Measurements from ENCODE around the gene FAM47E. TPM values are rescaled to one million over a fixed set of nuclear protein-coding genes. Genes with fewer than 3 reads are reported as not detected.

FAM47E gene
- total RNA-seq, 1 donor from 2014 or later = 3.4 TPM

GRCh38 chr4:76211769-76212708 lies 39.5 kb upstream of the FAM47E start:
- no peak for DNase-seq (ENCODE audit: low spot score, unreplicated experiment)
- Mint-ChIP-seq H3K9me3 (ENCODE audit: low read depth) (no peaks in the 10 kb centered on the region), H3K27me3 (no peaks in the 10 kb centered on the region), H3K27ac (peak overlapping the region; percentile 98), H3K36me3 (ENCODE audit: insufficient read depth) (no peaks in the 10 kb centered on the region), H3K4me3 (ENCODE audit: low read depth) (peak overlapping the region; percentile 91), H3K4me1 (ENCODE audit: low read depth) (peaks cover 37% of the 10 kb centered on the region)
- TF ChIP-seq, protein P1, sequence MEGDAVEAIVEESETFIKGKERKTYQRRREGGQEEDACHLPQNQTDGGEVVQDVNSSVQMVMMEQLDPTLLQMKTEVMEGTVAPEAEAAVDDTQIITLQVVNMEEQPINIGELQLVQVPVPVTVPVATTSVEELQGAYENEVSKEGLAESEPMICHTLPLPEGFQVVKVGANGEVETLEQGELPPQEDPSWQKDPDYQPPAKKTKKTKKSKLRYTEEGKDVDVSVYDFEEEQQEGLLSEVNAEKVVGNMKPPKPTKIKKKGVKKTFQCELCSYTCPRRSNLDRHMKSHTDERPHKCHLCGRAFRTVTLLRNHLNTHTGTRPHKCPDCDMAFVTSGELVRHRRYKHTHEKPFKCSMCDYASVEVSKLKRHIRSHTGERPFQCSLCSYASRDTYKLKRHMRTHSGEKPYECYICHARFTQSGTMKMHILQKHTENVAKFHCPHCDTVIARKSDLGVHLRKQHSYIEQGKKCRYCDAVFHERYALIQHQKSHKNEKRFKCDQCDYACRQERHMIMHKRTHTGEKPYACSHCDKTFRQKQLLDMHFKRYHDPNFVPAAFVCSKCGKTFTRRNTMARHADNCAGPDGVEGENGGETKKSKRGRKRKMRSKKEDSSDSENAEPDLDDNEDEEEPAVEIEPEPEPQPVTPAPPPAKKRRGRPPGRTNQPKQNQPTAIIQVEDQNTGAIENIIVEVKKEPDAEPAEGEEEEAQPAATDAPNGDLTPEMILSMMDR (IDR thresholded peaks at IDR 0.05; ENCODE audit: unreplicated experiment) = no peak

GRCh38 chr4:76212851-76213414 lies 38.6 kb upstream of the FAM47E start:
- H3K27ac Mint-ChIP-seq = peak overlapping the region; percentile 98
- TF ChIP-seq, protein P1 (IDR thresholded peaks at IDR 0.05; ENCODE audit: unreplicated experiment) = no peak
- H3K27me3 Mint-ChIP-seq = no peaks in the 10 kb centered on the region
- no peak for DNase-seq (ENCODE audit: low spot score, unreplicated experiment)
- H3K36me3 Mint-ChIP-seq (ENCODE audit: insufficient read depth) = no peaks in the 10 kb centered on the region
- H3K4me3 Mint-ChIP-seq (ENCODE audit: low read depth) = peak overlapping the region; percentile 91
- peaks cover 36% of the 10 kb centered on the region for H3K4me1 Mint-ChIP-seq (ENCODE audit: low read depth)
- H3K9me3 Mint-ChIP-seq (ENCODE audit: low read depth) = no peaks in the 10 kb centered on the region

DNA sequence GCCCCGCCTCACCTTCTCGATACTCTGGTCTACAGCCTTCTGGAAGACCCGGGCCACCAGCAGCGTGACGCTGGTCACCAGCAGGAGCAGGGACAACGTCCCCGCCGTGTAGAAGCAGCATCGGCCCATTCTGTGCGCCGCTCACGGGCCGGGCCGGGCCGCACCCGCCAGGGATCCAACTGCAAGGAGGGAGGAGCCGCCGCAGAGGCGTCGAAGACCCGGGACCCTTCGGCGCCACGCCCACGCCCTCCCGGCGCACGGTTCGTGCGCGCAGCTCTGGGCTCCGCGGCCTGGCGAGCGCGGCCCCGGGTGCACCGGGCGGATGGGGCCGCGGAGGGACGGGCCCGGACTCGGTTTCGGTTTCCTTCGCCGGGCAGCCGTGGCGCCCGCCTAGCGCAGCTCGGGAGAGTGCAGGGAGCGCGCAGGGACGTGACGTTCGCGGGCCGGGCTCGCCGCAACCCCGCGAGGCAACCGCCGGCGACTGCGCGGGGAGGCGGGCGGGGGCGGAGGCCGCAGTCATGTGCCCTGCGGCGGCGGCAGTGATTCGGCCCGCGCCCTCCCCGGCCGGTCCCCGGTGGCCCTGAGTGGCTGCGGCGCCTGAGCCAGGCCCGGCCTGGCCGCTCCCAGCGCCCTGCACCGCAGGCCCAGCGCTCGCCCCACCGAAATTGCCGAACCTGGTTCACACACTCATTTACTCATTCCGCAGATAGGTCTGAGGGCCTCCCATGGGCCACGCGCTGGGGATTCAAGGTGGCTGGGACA lies 37.9 kb upstream of the FAM47E start, which contains the start of gene SCARB2:
Gene SCARB2, minus strand, starts transcription at position 410 of the 762 bp plus-strand sequence. Its CDS starts 281 bp downstream, at position 129.
- Mint-ChIP-seq H3K27me3 (no peaks in the 10 kb centered on the region), H3K4me3 (ENCODE audit: low read depth) (peak within 1 kb of the TSS; percentile 91), H3K9me3 (ENCODE audit: low read depth) (no peaks in the 10 kb centered on the region), H3K36me3 (ENCODE audit: insufficient read depth) (no peaks in the 10 kb centered on the region), H3K27ac (peak within 1 kb of the TSS; percentile 98), H3K4me1 (ENCODE audit: low read depth) (peaks cover 30% of the 10 kb centered on the region)
- TF ChIP-seq, protein P1 (IDR thresholded peaks at IDR 0.05; ENCODE audit: unreplicated experiment) = no peak
- peak; percentile 69 for DNase-seq (ENCODE audit: low spot score, unreplicated experiment)

GRCh38 chr4:76214177-76214675 lies 37.3 kb upstream of the FAM47E start:
- Mint-ChIP-seq H3K4me1 (ENCODE audit: low read depth) (peaks cover 26% of the 10 kb centered on the region), H3K27ac (peak overlapping the region; percentile 92), H3K27me3 (no peaks in the 10 kb centered on the region), H3K9me3 (ENCODE audit: low read depth) (no peaks in the 10 kb centered on the region), H3K4me3 (ENCODE audit: low read depth) (peak overlapping the region; percentile 73), H3K36me3 (ENCODE audit: insufficient read depth) (no peaks in the 10 kb centered on the region)
- DNase-seq (ENCODE audit: low spot score, unreplicated experiment) = no peak
- TF ChIP-seq, protein P1 (IDR thresholded peaks at IDR 0.05; ENCODE audit: unreplicated experiment) = no peak

- Mint-ChIP-seq H3K4me3 (ENCODE audit: low read depth) (peak overlapping the region; percentile 73), H3K9me3 (ENCODE audit: low read depth) (no peaks in the 10 kb centered on the region), H3K27ac (no peak overlapping the region), H3K36me3 (ENCODE audit: insufficient read depth) (no peaks in the 10 kb centered on the region), H3K4me1 (ENCODE audit: low read depth) (peaks cover 26% of the 10 kb centered on the region), H3K27me3 (no peaks in the 10 kb centered on the region)
- no peak for DNase-seq (ENCODE audit: low spot score, unreplicated experiment)
- TF ChIP-seq, protein P1 (IDR thresholded peaks at IDR 0.05; ENCODE audit: unreplicated experiment) = no peak
These were observed 36.4 kb upstream of the FAM47E start for GRCh38 chr4:76215077-76215476.

Data from progenitor cell of endocrine pancreas (in vitro differentiated cells).